Mucosa of gallbladder (tissue), 1 donor: ENCODE results near the gene ZNF839. TPM values are rescaled to one million over a fixed set of nuclear protein-coding genes. Genes with fewer than 3 reads are reported as not detected.
"Not testable (repeated sequence)": the region's sequence is repeated elsewhere in the genome, so short reads cannot be mapped to it uniquely, and the experiment has no call there.

Source experiments
- DNase-seq: peaks from one replicate; pipeline ENCODE4 v3.0.0-alpha.2; 2020; ENCODE audit warnings: low spot score
- total RNA-seq: library from RNA; stranded (reverse); gene quantifications from one replicate; pipeline ENCODE4 v1.2.1, GENCODE V29; 2021
- donor health status: DM: no; HTN: no; CAD: no.

Gene ZNF839
- total RNA-seq, 1 donor from 2014 or later: 11.1 TPM

DNA sequence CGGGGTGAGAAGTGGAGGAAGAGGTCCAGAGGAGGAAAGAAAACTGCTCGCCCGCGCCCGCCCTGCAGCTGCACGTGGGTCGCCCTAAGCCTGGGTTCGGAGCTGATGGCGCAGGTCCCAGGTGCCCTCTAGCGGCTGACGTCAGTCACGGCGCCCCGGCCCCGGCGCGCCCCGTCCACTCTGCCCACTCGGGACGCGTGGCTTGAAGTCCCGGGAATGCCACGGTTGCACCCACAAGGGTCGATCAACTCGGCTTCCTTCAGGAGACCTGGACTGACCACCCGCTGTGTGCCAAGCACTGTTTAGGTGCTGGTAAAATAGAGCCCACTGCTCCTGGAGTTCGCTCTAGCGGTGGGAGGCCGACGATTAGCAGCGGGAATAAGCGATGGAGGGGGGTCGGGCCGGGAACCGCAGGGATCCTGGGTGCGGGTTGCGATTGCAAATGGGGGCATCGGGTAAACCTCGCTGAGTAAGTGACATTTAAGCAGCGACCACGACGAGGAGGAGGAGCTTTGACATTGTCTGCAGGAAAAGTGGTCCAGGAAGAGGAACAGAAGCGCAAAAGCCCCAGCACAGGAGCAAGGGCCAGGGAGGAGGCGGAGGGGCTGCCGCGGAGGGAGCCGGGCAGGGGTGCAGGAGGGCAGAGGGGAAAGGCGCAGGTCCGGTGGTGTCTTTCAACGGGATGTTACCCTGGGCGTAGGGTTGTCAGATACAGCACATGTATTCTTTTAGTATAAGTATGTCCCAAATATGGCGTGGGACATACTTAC, 5.1 kb upstream of the ZNF839 start:
- peak; percentile 86 for DNase-seq

DNA sequence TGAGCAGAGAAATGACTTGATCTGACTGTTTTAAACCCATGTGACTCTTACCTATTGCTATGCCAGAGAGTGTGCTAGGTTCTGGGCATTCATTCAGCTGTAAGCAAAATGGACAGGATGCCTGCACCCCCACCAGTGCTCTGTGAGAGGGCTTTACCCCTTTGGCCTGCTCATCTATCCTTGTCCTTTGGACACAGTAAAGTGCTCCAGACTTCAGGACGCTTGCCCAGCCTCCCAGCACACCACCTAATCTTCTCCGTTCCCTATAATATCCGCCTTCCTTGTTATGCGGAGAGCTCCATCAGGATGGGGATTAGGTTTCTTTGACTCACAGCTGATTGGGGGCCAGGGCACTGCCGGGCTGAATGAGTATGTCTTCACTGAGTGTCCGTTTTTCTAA, 4.4 kb upstream of the ZNF839 start:
- DNase-seq: no peak

DNA sequence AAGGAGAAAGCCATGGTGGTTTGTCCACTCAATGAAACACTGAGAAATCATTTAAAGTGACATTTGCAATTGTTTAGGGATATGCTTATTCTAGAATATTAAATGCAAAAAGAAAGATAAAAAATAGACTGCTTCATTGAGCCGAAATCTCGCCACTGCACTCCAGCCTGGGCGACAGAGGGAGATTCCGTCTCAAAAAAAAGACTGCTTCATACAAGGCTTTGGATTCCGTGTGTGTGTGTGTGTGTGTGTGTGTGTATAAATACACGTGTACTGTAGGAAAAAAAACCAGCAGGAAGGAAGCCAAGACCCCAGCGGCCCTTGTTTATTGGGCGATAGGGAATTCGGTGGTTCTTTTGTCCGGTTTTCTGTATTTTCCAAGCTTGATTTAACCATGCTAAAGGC, 3.2 kb upstream of the ZNF839 start:
- DNase-seq: peak; percentile 68

DNA sequence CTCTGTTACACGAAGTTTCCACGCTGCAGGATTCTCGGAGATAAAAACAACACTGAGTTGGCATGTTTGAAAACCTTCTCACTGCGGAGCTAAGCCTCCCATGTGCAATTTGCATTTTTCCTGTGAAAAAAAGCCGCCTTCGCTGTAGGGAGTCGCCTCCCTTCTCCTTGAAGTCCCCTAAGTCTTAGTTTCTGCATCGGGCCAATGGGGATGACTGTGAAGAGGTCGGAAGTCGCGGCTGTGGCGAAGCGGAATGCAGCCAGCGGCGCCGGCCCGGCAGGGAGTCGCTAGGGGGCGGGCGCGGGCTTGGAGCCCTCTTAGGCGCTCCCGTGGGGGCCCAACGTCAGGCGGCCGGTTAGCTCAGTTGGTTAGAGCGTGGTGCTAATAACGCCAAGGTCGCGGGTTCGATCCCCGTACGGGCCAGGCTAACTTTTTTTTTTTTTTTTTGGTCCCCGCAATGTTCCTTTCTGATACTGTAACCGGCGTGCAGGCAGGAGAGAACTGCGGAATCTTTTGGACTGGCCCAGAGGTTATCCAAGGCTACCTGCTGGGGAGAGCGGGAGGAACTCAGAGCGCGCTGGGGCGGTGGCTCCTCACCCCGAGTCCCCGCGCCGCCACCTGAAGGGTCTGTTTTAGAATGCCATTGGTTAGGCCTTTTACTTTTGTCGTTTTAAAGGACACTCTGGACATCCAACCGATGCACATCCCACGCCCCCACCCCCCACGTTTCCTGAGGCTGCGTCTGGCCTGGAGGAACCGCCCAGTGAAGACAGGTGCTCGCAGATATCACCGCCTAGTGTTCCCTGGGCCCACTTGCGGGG, 2.6 kb upstream of the ZNF839 start:
- DNase-seq: peak; percentile 95

DNA sequence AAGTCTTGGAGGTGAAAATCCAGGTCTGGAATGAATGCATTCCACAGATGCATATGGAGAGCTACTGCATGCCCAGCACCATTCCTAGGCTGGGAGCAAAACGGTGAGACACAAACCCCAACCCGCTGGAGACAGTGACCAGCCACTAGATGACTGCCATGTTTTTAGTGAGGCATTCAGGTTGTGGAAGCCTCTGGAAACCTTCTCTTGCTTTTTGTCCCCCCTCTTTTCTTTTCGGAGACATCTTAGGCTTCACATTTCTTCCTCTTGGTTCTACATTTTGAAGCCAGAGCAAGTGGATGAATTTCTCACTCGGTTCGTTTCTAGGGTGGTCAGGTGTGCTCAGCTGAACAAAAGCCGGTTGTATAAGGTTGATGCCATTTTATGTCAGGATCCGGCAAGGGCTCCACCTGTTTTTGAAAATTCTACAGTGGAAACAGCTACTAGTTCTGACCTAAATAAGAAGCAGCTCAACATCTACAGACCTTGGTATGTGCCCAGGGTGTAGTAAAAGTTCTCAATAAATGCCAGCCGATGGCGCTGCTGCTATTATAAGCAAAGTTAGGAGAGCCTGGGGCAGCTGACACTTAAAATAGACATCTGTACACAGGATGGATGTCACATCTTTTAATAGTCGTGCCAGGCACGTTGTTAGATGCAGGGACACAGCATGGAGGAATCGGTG, 1.8 kb upstream of the ZNF839 start:
- no peak for DNase-seq

DNA sequence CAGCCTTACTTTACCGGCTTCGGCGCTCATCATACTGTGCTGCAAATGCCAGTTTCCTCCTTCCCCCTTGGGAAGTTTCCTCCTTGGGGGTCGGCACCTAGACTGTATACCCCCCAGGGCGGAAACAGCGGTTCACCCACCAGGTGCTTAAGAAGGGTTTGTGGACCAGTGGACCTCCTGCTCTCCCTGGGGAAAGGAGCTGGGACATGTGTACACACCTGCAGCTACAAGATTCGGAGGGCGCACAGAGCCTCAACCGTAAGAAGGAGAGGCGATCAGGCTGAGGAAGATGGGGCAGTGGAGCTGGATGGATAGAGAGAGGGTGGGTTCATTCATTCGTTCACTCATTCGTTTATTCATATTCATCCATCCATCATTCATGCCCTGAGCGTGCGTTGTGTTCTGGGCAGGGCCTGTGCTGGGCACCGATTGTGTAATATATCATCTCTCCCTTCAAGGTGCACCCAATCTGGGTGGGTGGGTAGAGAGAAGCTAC, 717 bp upstream of the ZNF839 start:
- DNase-seq: no peak

DNA sequence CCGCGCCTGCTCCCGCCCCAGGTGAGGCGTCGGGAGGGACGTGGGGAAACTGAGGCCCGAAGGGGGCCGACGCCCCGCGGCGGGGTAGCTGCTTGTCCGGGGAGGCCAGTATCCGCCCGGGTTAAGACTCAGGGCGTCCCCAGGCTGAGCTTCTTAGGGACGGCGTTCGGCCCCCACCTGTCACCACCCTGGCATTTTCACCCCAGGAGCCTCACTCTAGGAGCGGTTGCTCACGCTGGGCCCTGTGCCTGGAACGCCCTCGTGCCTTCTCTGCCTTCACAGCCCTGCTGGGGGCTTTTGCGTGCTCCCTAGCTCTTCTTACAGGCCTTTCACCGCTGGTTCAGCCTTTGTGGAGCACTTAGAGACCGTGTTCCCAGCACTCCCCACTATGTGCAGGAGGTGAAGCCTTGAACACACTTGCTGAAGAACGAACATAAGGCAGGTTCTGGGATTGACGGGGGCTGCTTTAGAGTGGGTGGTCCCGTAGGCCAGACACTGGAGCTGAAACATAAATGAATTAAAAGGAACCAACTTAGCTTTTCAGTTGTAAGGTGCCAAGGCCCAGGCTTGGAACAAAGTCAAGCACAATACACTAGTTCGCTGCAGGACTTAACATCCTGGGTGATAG, 601 bp downstream of the ZNF839 start:
- DNase-seq: peak; percentile 38

DNA sequence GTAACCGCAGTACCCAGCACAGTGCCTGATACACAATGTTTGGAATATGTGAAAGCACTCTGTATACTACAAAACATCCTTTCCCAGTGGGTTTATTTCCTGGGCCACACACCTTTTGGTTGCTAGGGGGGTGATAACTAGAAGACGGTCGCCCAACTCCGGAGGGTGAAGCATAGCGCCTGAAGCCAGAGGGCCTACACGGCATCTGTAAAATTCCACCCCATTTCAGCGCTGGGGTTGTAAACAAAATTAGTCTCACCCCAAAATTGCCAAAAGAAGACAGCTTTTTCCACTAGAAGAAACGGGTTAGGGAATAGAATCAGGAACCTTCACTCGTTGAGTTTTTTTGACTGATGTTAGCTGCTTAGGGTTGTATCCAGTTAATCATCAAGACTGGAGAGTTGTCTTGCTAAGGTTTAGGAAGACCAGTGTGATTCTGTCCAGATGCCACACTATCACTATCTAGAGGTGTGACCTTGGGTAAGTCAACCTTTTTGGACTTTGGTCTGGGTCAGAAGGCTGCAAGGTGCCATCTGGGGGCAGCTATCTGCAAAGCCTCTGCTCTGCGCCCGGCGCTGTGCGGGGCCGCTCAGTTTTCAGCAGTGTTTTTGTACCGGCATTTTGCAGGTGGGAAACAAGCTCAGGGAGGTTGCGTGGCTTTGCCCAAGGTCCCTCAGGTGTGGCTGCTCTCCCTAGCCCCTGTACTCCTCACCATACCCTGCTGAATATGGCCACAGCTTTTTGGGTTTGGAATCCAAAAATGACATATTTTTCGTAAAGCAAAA, 1.3 kb downstream of the ZNF839 start:
- no peak for DNase-seq

DNA sequence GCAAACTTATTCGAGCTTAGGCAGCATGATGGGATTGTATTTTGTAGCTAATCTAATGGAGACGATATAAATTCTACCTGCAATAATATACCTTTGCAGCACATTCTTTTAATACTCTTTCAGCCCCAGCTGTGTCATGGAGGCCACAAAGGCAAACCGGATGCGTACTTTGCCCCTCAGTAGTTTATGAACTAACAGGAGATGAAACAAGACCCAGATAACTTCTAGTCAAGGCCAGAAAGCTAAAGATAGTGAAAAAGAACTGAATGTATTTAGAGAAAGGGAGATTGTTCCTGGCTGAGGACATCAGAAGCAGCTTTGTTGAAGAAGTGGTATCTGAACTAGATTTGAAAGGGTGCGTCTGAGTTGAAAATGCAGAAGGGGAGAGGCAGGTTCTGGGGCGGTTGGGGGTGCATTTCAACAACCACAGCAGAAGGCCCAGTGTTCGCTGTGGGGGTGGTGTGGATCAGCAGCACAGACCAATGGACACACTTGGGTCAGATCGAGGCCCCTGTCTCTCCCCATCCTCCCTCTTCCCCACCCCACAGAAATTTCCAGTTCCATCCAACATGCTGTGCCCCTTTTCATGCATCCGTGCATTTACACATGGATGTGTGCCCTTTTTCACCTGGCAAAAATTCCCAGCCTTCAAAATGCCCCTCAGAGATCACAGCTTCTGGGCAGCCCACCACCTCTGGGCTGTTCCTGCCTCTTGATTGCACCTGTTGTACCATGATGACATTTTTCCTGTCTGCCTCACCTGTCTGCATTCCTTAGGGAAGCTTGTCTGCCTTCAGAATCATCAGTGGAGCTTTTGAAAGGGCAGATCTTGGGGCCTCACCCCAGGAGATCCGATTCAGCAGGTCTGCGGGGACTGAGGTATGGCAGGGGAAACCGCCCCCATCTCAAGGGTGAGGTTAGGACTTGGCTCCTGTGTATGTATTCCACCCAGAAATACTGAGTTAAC, 2.2 kb downstream of the ZNF839 start:
- DNase-seq: no peak

DNA sequence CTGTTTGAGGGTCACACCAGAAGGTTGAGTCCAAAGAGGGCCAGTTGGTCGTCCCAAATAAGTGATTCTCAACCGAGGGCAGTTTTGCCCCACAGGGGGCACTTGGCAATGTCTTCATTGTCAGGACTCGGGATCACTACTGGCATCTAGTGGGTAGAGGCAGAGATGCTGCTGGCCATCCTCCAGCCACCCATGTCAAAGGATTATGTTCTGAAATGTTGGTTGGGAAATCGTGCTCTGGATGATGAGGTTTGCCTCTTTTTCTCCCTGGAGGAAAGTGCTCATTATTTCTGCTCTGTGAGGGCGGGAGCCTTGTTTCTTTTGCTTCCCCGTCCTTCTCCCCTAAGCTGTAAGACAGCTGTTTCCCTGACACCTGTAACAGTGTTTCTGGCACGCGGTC, 3.6 kb downstream of the ZNF839 start:
- DNase-seq: peak; percentile 65

DNA sequence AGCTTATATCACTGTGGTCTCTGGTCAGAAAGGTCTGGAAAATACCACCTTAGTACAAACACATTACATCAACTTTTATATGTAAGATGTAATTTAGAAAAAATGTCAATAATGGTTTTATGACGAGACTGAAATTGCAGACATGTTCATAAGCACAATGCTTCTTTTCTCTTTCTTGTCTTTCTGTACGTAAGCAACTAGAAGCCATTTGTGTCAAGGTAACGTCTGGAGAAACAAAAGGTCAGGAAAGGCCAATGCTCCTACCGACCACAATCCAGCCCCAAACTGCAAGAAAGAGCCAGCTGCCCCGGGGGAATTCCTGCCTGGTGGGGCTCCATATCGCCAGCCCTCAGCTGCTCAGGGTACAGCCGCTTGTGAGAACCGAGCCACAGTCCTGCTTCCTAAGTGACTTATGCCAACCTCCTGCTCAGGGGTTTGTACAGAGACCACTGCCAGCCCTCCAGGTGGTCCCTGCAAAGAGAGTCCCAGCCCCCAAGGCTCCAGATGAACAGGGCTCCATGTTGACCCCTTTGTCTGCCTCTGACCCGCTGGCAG, 6.3 kb downstream of the ZNF839 start:
- DNase-seq: no peak

DNA sequence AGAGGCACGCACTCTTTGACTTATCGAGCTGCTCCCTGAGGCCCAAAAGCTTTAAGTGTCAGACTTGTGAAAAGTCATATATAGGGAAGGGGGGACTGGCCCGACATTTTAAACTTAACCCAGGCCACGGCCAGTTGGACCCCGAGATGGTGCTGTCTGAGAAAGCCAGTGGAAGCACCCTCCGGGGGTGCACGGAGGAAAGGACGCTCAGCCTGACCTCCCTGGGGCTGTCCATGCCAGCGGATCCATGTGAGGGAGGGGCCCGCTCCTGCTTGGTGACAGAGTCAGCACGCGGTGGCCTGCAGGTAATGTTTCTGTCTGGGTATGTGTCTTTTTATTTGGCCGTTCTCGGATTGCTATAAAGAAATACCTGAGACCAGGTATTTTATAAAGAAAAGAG, 7.0 kb downstream of the ZNF839 start:
- no peak for DNase-seq

DNA sequence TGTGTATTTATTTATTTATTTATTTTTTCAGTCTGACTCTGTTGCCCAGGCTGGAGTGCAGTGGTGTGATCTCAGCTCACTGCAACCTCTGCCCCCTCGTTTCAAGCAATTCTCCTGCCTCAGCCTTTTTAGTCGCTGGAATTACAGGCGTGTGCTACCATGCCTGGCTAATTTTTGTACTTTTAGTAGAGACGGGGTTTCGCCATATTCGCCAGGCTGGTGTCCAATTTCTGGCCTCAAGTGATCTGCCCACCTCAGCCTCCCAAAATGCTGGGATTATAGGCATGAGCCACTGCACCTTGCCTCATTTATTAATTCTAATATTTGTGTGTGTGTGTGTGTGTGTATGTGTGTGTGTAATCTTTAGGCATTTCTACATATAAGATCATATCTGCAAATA, 9.8 kb downstream of the ZNF839 start:
- not testable (repeated sequence) for DNase-seq

DNA sequence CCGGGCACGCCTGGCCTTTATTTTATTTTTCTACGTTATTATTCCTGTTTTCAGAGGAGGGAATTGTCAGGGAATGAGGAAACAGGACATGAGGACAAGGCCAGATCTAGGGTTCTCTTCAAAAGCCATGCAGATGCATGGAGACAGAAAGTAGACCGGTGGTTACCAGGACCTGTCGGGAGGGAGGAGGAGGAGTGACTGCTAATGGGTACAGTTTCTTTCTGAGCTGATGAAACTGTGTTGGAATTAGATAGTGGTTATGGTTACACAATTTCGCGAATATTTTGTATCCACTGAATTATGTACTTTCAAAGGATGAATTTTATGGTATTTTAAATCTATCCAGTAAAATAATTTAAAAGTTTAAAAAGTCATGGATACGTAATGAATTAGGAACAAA, 11.3 kb downstream of the ZNF839 start:
- DNase-seq: no peak

DNA sequence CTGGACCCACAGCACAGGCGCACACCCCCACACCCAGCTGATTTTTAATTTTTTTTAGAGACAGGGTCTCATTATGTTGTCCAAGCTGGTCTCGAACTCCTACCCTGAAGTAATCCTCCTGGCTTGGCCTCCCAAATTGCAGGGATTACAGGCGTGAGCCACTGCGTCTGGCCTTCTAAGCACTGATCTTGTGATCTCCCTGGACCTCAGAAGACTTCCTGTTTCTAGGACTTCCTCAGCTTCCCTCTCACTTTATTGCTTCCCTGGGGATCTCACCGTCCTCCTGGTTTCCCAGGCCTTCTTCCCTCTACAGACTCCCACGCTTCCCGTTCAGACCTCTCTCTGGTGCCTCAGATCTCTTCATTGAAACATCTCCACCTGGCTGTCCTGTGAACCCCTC, 13.8 kb downstream of the ZNF839 start:
- DNase-seq: no peak

DNA sequence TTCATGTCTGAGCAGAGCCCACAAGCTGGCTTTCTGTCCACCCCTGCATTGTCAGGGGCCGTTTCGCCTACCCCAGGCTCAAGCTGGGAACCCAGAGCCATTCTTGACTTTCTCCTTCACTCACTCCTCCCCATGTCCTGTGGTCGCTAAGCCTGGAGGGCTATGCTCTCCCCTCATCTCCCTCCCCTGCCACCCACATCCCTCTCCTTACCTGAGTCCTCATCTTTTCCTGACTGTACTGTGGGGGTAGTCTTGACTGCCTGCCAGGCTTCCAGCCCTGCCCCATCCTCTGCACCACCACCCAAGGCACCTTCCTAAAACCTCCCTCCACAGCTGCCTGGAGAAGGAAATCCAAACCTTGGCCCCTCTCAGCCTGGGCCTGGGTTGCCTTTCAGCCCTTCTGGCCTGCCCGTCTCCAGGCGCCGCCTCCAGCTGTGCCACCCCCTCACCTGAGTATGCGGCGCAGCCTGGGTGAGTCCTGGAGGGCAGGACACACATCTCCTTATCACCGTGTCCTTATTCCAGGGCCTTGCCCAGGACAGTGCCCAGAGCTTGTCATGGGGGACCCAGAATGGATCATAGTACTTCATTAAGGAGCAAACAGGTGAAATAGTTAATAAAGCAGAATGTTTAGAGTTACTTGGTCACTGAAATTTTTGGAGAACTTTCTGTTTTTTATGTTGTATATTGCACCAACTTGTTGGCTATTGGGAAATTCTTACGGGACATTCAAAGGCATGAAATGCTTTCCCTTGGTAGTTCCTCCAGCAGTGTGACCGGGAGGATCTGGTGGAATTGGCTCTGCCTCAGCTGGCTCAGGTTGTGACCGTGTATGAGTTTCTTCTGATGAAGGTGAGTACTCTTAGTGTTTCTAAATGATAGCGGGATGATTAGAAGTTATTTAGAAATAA, 14.5 kb downstream of the ZNF839 start:
- DNase-seq: no peak

DNA sequence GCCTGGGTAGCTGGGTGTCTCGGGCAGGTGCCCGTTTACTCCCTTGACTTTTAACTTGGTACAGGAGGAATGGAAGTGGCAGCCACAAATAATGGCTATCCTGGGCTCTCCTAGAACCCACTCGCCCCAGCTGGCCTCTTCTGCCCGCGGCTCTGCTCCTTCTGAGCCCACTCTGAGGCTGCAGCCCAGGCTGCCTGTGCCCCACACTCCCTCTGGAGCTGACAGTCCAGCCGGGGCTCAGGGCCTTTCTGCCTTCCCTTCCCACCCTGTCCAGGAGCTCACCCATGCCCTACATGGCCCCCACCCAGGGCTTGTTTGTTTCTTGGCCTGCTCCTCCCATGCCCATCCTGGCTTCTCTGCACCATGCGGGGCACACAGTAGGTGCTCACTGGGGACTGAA, 15.6 kb downstream of the ZNF839 start:
- no peak for DNase-seq

DNA sequence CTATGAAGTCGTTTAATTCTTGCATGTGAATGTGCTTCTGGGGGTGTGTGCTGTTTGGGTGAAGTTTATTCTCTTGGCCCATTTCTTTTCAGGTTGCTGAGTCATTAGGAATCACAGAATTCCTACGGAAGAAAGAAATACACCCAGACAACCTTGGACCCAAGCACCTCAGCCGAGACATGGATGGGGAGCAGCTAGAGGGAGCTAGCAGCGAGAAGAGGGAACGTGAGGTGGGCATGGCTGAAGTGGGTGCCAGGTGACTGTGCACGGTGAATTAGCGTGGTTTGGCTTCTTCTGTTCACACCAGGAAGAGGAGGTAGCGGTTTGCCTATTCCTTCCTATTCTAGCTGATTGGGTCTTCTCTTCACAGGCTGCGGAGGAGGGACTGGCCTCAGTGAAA, 19.2 kb downstream of the ZNF839 start:
- no peak for DNase-seq

DNA sequence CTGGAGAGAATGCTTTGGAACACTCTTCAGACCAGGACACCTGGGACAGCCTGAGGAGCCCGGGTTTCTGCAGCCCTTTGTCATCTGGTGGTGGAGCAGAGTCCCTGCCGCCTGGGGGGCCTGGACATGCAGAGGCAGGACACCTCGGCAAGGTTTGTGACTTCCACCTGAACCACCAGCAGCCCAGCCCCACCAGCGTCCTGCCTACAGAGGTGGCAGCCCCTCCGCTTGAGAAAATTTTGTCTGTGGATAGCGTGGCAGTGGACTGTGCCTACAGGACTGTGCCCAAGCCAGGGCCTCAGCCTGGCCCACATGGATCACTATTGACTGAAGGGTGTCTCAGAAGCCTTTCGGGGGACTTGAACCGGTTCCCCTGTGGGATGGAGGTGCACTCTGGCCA, 22.0 kb downstream of the ZNF839 start:
- no peak for DNase-seq
